Activated naive CD8-positive, alpha-beta T cell treated with anti-CD3 and anti-CD28 coated beads for 36 hours (primary cell): ENCODE measurements around the gene DUSP5. TPM values are rescaled to one million over a fixed set of nuclear protein-coding genes. Genes with fewer than 3 reads are reported as not detected.
A peak's percentile ranks its signal among the peaks of the same experiment; 100 is the strongest.

ENCODE experiments used
- DNase-seq: peaks from one replicate; pipeline ENCODE4 v3.0.0; 2021
- H3K27ac Mint-ChIP-seq: one replicate; pipeline ENCODE4 v1.8.0; 2022; ENCODE audit warnings: mild to moderate bottlenecking, moderate library complexity, mixed read lengths
- H3K27me3 Mint-ChIP-seq: one replicate; pipeline ENCODE4 v1.8.0; 2022; ENCODE audit warnings: mild to moderate bottlenecking, mixed read lengths
- H3K36me3 Mint-ChIP-seq: one replicate; pipeline ENCODE4 v1.8.0; 2021; ENCODE audit warnings: mild to moderate bottlenecking, mixed read lengths
- H3K4me1 Mint-ChIP-seq: one replicate; pipeline ENCODE4 v1.8.0; 2021; ENCODE audit warnings: mixed read lengths
- H3K4me3 Mint-ChIP-seq: one replicate; pipeline ENCODE4 v1.8.0; 2022; ENCODE audit warnings: mild to moderate bottlenecking, moderate library complexity, mixed read lengths
- H3K9me3 Mint-ChIP-seq: one replicate; pipeline ENCODE4 v1.8.0; 2022; ENCODE audit warnings: mixed read lengths
- total RNA-seq, 2 experiments: library from RNA; stranded (reverse); gene quantifications; one replicate each; pipeline ENCODE4 v1.2.3, GENCODE V29; 2021

DUSP5 gene
- total RNA-seq, 2 experiments from 2014 or later = 30.1 to 31.4 TPM

- Mint-ChIP-seq H3K4me1 (peaks cover 17% of the 10 kb centered on the region), H3K27ac (no peak overlapping the region), H3K36me3 (peaks cover 8% of the 10 kb centered on the region), H3K27me3 (peaks cover 21% of the 10 kb centered on the region), H3K9me3 (no peaks in the 10 kb centered on the region), H3K4me3 (no peak overlapping the region)
- DNase-seq = no peak
Measured at GRCh38 chr10:110491346-110491745, 6.4 kb upstream of the DUSP5 start.

GRCh38 chr10:110492069-110492822, 5.5 kb upstream of the DUSP5 start:
- H3K27me3 Mint-ChIP-seq = peaks cover 20% of the 10 kb centered on the region
- no peak overlapping the region for H3K27ac Mint-ChIP-seq
- DNase-seq = no peak
- peaks cover 17% of the 10 kb centered on the region for H3K4me1 Mint-ChIP-seq
- no peaks in the 10 kb centered on the region for H3K9me3 Mint-ChIP-seq
- no peak overlapping the region for H3K4me3 Mint-ChIP-seq
- peaks cover 8% of the 10 kb centered on the region for H3K36me3 Mint-ChIP-seq

GRCh38 chr10:110493832-110494426, 3.8 kb upstream of the DUSP5 start:
- Mint-ChIP-seq H3K4me3 (no peak overlapping the region), H3K27ac (no peak overlapping the region), H3K4me1 (peaks cover 10% of the 10 kb centered on the region), H3K27me3 (peaks cover 12% of the 10 kb centered on the region), H3K9me3 (no peaks in the 10 kb centered on the region), H3K36me3 (peaks cover 10% of the 10 kb centered on the region)
- DNase-seq = no peak

- Mint-ChIP-seq H3K9me3 (no peaks in the 10 kb centered on the region), H3K4me3 (no peak overlapping the region)
- no peak for DNase-seq
Measured at GRCh38 chr10:110494532-110494931, 3.2 kb upstream of the DUSP5 start.

GRCh38 chr10:110495731-110496552, 1.8 kb upstream of the DUSP5 start:
- DNase-seq = peak; percentile 68
- peaks cover 24% of the 10 kb centered on the region for H3K4me1 Mint-ChIP-seq
- peak overlapping the region; percentile 90 for H3K4me3 Mint-ChIP-seq
- no peaks in the 10 kb centered on the region for H3K9me3 Mint-ChIP-seq
- peak overlapping the region; percentile 89 for H3K27ac Mint-ChIP-seq
- H3K36me3 Mint-ChIP-seq = peaks cover 31% of the 10 kb centered on the region
- no peaks in the 10 kb centered on the region for H3K27me3 Mint-ChIP-seq

More at GRCh38 chr10:110494532-110494931, 3.2 kb upstream of the DUSP5 start:
- Mint-ChIP-seq H3K27ac (no peak overlapping the region), H3K36me3 (peaks cover 16% of the 10 kb centered on the region), H3K27me3 (peaks cover 6% of the 10 kb centered on the region), H3K4me1 (peaks cover 11% of the 10 kb centered on the region)

GRCh38 chr10:110496553-110497437, 912 bp upstream of the DUSP5 start:
- Mint-ChIP-seq H3K9me3 (no peaks in the 10 kb centered on the region), H3K4me3 (peak overlapping the region; percentile 90), H3K27ac (peak overlapping the region; percentile 89), H3K36me3 (peaks cover 38% of the 10 kb centered on the region), H3K27me3 (no peaks in the 10 kb centered on the region), H3K4me1 (peaks cover 32% of the 10 kb centered on the region)
- no peak for DNase-seq

GRCh38 chr10:110498087-110498981, 627 bp downstream of the DUSP5 start:
- Mint-ChIP-seq H3K4me3 (peak overlapping the region; percentile 91), H3K36me3 (peaks cover 51% of the 10 kb centered on the region), H3K4me1 (peaks cover 48% of the 10 kb centered on the region), H3K27ac (peak overlapping the region; percentile 88), H3K27me3 (no peaks in the 10 kb centered on the region), H3K9me3 (no peaks in the 10 kb centered on the region)
- DNase-seq = peak; percentile 71

GRCh38 chr10:110498982-110499795, 1.5 kb downstream of the DUSP5 start:
- H3K4me1 Mint-ChIP-seq = peaks cover 56% of the 10 kb centered on the region
- no peaks in the 10 kb centered on the region for H3K27me3 Mint-ChIP-seq
- H3K36me3 Mint-ChIP-seq = peaks cover 55% of the 10 kb centered on the region
- peak overlapping the region; percentile 88 for H3K27ac Mint-ChIP-seq
- no peaks in the 10 kb centered on the region for H3K9me3 Mint-ChIP-seq
- peak overlapping the region; percentile 91 for H3K4me3 Mint-ChIP-seq
- DNase-seq = no peak

- DNase-seq = no peak
- Mint-ChIP-seq H3K9me3 (no peaks in the 10 kb centered on the region), H3K4me3 (peak overlapping the region; percentile 91), H3K27ac (peak overlapping the region; percentile 88), H3K27me3 (no peaks in the 10 kb centered on the region), H3K36me3 (peaks cover 61% of the 10 kb centered on the region), H3K4me1 (peaks cover 64% of the 10 kb centered on the region)
Measured at GRCh38 chr10:110499796-110500514, 2.2 kb downstream of the DUSP5 start.

- no peak for DNase-seq
- Mint-ChIP-seq H3K27me3 (no peaks in the 10 kb centered on the region), H3K4me1 (peaks cover 70% of the 10 kb centered on the region), H3K27ac (peak overlapping the region; percentile 82), H3K9me3 (no peaks in the 10 kb centered on the region), H3K4me3 (peak overlapping the region; percentile 91), H3K36me3 (peaks cover 67% of the 10 kb centered on the region)
Measured at GRCh38 chr10:110500515-110500905, 2.8 kb downstream of the DUSP5 start.

GRCh38 chr10:110501142-110501937, 3.6 kb downstream of the DUSP5 start:
- peak overlapping the region; percentile 91 for H3K4me3 Mint-ChIP-seq
- peak; percentile 63 for DNase-seq
- H3K27ac Mint-ChIP-seq = peak overlapping the region; percentile 94
- peaks cover 73% of the 10 kb centered on the region for H3K4me1 Mint-ChIP-seq
- H3K36me3 Mint-ChIP-seq = peaks cover 73% of the 10 kb centered on the region
- H3K27me3 Mint-ChIP-seq = no peaks in the 10 kb centered on the region
- no peaks in the 10 kb centered on the region for H3K9me3 Mint-ChIP-seq
